Endothelial cell (in vitro differentiated cells): ENCODE data around the gene SLC16A7. TPM values are rescaled to one million over a fixed set of nuclear protein-coding genes. Genes with fewer than 3 reads are reported as not detected.

ENCODE experiments used
- DNase-seq: peaks from one replicate; pipeline ENCODE4 v3.0.0; 2021; ENCODE audit warnings: low spot score
- H3K27ac Mint-ChIP-seq: one replicate; pipeline ENCODE4 v1.8.0; 2021; ENCODE audit warnings: mixed read lengths, inconsistent platforms; ENCODE audit not compliant: unreplicated experiment
- H3K27me3 Mint-ChIP-seq: one replicate; pipeline ENCODE4 v1.8.0; 2021; ENCODE audit warnings: mild to moderate bottlenecking, moderate library complexity, mixed read lengths, inconsistent platforms; ENCODE audit not compliant: unreplicated experiment
- H3K36me3 Mint-ChIP-seq: one replicate; pipeline ENCODE4 v1.8.0; 2021; ENCODE audit warnings: mild to moderate bottlenecking, low read depth, mixed read lengths, inconsistent platforms; ENCODE audit not compliant: unreplicated experiment
- H3K4me1 Mint-ChIP-seq: one replicate; pipeline ENCODE4 v1.8.0; 2021; ENCODE audit warnings: mild to moderate bottlenecking, mixed read lengths, inconsistent platforms; ENCODE audit not compliant: unreplicated experiment
- H3K4me3 Mint-ChIP-seq: one replicate; pipeline ENCODE4 v1.8.0; 2021; ENCODE audit warnings: mild to moderate bottlenecking, mixed read lengths, inconsistent platforms; ENCODE audit not compliant: unreplicated experiment
- H3K9me3 Mint-ChIP-seq: one replicate; pipeline ENCODE4 v1.8.0; 2021; ENCODE audit warnings: mixed read lengths, inconsistent platforms; ENCODE audit not compliant: unreplicated experiment
- total RNA-seq: library from RNA; stranded (reverse); fragmentation: NEBNext Ultra II Directional; extraction: Animal tissue kit (Norgen Biotek cat#: 25700); gene quantifications from one replicate; pipeline ENCODE4 v1.2.1, GENCODE V29; 2021; ENCODE audit not compliant: unreplicated experiment
- TF ChIP-seq, protein P1 (sequence below): fragments of 200-600 bp; sonication (generic); IDR thresholded peaks from one replicate; pipeline ENCODE4 v1.5.0; 2021; ENCODE audit warnings: antibody characterized with exemption; ENCODE audit not compliant: unreplicated experiment

The SLC16A7 gene
- total RNA-seq, 1 donor from 2014 or later = 14.6 TPM

DNA sequence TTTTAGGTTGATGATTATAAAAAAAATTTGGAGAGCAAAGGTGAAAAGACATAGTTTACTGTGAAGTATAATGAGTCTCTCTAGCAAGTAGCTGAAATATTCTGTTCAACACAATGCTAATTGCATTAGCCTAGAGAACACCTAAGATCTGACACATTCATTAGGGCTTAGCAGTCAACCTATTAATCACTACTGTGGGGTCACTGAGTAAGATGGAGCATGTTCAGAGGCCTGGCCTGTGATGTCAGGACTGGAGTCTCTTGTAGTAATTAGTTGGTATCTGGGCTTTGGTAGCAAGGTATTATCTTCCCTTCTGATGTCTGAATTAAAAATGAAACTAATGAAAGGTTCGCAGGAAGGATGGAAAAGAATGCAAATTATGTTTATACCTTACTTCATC is 112.7 kb downstream of the SLC16A7 start:
- TF ChIP-seq, protein P1, sequence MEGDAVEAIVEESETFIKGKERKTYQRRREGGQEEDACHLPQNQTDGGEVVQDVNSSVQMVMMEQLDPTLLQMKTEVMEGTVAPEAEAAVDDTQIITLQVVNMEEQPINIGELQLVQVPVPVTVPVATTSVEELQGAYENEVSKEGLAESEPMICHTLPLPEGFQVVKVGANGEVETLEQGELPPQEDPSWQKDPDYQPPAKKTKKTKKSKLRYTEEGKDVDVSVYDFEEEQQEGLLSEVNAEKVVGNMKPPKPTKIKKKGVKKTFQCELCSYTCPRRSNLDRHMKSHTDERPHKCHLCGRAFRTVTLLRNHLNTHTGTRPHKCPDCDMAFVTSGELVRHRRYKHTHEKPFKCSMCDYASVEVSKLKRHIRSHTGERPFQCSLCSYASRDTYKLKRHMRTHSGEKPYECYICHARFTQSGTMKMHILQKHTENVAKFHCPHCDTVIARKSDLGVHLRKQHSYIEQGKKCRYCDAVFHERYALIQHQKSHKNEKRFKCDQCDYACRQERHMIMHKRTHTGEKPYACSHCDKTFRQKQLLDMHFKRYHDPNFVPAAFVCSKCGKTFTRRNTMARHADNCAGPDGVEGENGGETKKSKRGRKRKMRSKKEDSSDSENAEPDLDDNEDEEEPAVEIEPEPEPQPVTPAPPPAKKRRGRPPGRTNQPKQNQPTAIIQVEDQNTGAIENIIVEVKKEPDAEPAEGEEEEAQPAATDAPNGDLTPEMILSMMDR = no peak
- no peak for DNase-seq
- no peaks in the 10 kb centered on the region for H3K27me3 Mint-ChIP-seq
- no peaks in the 10 kb centered on the region for H3K4me1 Mint-ChIP-seq
- no peaks in the 10 kb centered on the region for H3K9me3 Mint-ChIP-seq
- H3K36me3 Mint-ChIP-seq = no peaks in the 10 kb centered on the region
- H3K4me3 Mint-ChIP-seq = no peak overlapping the region
- H3K27ac Mint-ChIP-seq = no peak overlapping the region

DNA sequence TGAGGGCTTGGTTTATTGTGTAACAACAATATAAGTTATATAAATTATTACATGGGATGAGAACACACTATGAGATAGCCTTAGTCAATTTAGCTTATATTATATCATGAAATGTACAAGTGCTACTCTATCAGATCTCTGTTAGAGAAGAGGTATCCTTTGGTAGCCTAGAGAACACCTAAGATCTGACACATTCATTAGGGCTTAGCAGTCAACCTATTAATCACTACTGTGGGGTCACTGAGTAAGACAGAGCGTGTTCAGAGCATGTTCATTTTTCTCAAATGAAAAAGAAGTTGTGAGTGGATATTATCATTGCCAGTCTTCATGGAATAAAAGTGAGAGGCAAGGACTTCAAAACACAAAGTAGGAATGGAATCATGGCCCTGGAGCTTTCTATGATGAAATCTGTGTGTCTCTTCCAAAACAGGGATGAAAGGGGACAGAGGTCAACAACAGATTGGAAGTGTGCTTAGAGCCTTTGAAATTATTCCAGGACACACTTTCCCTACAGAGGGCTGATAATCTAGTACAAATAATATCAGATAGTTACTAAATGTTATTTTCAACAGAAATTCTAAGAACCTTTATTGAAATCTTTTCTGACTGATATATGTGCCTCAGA is 114.3 kb downstream of the SLC16A7 start:
- Mint-ChIP-seq H3K9me3 (no peaks in the 10 kb centered on the region), H3K4me3 (no peak overlapping the region), H3K4me1 (no peaks in the 10 kb centered on the region), H3K36me3 (no peaks in the 10 kb centered on the region), H3K27me3 (no peaks in the 10 kb centered on the region), H3K27ac (no peak overlapping the region)
- TF ChIP-seq, protein P1 = no peak
- no peak for DNase-seq

DNA sequence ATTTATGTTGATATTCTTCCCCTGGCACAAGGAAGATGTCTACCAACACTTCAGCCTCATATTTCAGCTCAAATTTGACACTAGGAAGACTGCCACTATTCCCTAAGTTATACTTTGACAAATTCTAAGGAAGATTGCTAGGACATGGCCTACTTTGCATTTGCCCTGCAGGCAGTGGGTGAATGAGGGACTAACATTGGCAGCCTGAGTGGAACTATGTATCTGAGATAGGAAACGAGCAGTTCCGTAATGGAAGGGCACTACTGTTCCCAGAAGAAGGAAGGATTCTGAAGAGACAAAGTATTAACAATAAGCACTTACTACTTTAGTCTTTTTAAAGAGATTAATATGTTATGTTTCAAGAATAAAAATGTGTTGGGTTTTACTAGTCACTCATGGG is 115.1 kb downstream of the SLC16A7 start:
- Mint-ChIP-seq H3K36me3 (no peaks in the 10 kb centered on the region), H3K4me3 (no peak overlapping the region), H3K4me1 (no peaks in the 10 kb centered on the region), H3K27me3 (no peaks in the 10 kb centered on the region), H3K9me3 (no peaks in the 10 kb centered on the region), H3K27ac (no peak overlapping the region)
- TF ChIP-seq, protein P1 = no peak
- no peak for DNase-seq

DNA sequence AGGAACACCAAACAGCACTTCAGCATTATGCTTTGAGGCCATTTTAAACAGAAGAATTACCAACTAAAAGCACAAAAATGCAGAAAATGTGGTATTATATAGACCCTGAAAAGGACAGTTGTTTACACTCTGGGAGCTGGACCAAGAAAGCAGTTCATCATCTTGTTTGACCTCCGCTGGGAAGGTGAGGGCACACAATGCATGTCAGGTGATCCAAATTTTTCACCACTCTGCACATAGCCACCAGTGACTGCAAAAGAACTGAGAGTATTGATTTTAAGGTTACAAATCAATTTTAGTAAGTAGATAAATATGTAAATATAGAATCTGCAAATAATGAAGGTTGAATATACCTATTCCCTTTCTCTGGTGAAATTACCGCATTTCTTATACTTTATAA is 119.6 kb downstream of the SLC16A7 start:
- Mint-ChIP-seq H3K27me3 (no peaks in the 10 kb centered on the region), H3K9me3 (no peaks in the 10 kb centered on the region), H3K4me1 (no peaks in the 10 kb centered on the region), H3K4me3 (no peak overlapping the region), H3K27ac (no peak overlapping the region), H3K36me3 (no peaks in the 10 kb centered on the region)
- no peak for DNase-seq
- TF ChIP-seq, protein P1 = no peak

DNA sequence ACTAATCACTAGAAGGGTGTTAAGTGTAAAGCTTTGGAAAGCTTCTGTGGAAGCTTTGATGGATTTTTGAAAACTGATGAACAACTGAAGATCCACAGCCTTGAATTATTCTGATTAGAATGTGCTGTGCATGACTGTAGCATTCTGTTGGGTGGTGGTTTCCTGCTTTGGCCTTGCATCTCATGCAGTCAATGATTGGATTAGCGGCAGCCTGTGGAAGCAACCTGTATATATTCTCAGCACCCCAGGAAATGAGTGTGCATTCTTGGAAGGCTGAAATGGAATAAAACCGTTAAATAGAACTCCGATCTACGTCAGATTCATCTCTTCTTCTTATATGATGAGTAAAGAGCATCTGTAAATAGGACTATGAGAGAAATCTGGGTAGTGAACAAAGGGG is 120.2 kb downstream of the SLC16A7 start:
- Mint-ChIP-seq H3K4me1 (no peaks in the 10 kb centered on the region), H3K27me3 (no peaks in the 10 kb centered on the region), H3K36me3 (no peaks in the 10 kb centered on the region), H3K4me3 (no peak overlapping the region), H3K9me3 (no peaks in the 10 kb centered on the region), H3K27ac (no peak overlapping the region)
- TF ChIP-seq, protein P1 = no peak
- DNase-seq = no peak
